HS-27A (cell line): ENCODE measurements around the gene TMEM232.
"Not testable (repeated sequence)": the region's sequence is repeated elsewhere in the genome, so short reads cannot be mapped to it uniquely, and the experiment has no call there.

Experiments
- DNase-seq: peaks from one replicate; pipeline ENCODE4 v3.0.0-alpha.2; 2012; ENCODE audit warnings: low read depth, missing footprints

The TMEM232 gene

DNA sequence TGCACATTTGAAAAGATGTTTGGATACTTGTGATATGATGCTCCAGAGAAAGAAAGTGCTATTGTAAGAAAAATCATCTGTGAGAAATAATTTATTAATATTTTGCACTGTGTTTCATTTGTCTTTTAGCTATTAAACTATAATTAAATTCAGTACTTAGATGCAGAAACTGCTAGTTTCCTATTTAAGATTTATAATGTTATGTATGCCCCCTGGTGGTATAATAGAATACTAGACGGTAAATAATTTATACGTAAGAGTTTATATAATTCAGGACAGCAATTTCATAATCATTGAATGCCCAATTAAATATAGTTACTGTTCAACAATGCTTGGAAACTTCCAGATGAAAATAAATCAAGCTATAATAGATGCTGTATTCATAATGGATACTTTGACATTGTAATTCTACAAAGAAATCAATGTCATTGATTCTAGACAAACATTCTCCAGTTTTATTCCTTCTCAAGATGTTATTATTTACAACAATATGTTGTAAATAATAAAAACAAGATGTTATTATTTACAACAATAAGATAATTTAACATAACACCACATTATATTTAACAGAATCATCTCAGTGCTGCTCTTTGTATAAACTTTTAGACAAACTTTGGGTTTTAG is 101.0 kb downstream of the TMEM232 start:
- DNase-seq, result no peak

DNA sequence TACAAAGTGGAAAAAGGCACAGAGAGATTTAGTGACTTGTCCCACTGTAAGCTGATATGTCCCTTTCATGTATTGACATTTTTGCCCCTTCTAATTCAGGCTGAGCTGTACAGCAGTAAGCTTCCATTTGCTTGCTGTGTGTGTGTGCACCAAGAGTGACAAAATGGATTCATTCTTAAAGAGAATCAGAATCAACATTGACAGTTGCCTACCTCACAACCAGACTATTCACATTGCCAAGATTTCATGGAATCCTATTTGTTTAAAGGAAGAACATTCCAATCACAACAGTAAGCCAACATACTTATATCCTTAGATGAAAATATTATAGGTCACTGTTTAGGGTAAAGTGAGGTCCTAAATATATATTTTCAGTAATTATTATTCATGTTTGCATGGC is 102.6 kb downstream of the TMEM232 start:
- DNase-seq, result no peak

GRCh38 chr5:110618941-110619340 is 107.5 kb downstream of the TMEM232 start:
- no peak for DNase-seq

DNA sequence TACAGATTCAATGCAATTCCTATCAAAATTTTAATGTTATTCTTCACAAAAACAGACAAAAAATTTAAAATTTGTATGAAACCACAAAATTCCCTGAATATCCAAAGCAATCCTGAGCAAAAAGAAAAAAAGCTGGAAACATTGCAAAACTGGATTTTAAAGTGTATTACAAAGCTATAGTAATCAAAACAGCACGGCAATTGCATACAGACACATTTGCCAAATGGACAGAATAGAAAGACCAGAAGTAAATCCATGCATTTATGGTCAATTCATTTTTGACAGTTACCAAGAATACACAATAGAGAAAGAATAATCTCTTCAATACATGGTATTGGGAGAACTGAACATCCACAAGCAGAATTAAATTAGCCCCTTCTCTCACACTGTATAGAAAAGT is 110.5 kb downstream of the TMEM232 start:
- DNase-seq, result no peak

GRCh38 chr5:110612794-110613247 is 113.7 kb downstream of the TMEM232 start:
- DNase-seq, result no peak

DNA sequence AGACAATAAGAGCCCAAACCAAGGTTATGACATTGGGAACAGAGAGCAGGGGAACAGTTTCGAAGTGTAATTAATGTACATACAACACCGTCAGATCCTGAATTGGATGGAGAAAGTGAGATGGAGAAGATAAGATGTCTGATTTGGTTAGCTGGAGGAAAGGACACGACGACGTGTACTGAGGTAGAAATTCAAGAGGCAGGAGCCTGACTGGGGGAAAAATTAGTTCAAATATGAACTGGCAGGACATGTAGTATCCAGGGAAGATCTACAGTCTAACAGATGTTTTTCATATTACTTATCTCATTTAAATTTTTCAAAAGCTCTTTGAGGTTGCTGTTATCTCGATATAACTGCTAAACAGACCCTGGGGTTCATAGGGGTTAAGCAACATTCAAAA is 114.7 kb downstream of the TMEM232 start:
- DNase-seq, result no peak

- no peak for DNase-seq
Observed at GRCh38 chr5:110594866-110595265, 131.6 kb downstream of the TMEM232 start.

- DNase-seq, result peak; percentile 0
Observed at GRCh38 chr5:110590187-110590586, 136.3 kb downstream of the TMEM232 start.

- no peak for DNase-seq
Observed at GRCh38 chr5:110588286-110588980, 138.0 kb downstream of the TMEM232 start.

GRCh38 chr5:110580625-110581024 is 145.8 kb downstream of the TMEM232 start:
- no peak for DNase-seq

DNA sequence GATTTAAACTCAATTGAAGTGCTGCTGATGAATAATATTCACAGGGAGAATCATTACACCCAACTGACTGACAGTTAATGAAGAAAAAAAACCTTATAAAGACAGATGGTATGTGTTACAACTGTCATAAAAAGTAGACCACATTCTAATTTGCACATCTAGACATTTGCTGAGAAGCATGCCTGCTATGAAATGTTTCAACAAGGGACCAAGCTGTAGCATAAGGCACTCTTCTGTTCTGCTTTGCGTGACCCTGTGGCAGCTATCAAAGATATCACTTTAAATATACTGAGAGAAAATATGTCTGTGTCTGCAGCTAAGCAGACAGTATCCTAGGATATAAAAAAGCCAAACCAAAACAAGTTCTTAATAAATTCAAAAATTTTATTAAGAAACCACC is 153.7 kb downstream of the TMEM232 start:
- no peak for DNase-seq

DNA sequence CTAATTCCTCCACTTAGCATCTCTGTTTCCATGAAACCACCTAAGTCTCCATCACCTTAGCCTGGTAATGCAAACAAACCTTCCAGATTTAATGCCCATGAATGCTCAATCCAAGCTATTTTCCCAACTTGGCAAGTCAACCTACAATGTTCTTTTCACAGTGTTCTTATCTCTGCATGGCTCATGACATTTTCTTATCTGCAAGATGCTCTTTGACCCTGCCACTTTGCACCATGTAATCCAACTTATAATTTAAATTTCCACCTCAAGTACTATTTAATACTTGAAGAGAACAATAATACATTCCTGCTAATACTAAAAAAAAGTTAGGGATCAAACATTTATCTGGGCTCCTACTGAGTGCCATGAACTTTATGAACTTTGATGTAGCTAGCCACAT is 164.3 kb downstream of the TMEM232 start:
- DNase-seq, result no peak

DNA sequence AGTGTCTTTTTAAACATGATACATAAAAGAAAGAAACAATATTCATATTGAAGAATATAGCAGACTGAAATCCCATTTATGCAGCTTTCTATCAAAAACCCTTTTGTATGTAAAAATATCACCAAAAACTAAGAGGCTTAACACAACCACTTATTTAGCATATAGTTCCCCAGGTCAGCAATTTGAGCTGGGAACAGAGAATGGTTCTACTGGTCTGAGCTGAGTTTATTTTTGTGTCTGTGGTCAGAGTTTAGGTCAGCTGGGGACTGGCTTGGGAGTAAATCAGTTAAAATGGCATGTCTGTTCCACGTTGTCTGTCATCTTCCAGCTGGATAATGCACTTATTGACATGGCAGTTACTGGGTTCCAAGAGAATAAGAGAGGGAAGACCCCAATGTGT is 165.0 kb downstream of the TMEM232 start:
- no peak for DNase-seq

GRCh38 chr5:110549301-110549700 is 177.2 kb downstream of the TMEM232 start:
- no peak for DNase-seq

DNA sequence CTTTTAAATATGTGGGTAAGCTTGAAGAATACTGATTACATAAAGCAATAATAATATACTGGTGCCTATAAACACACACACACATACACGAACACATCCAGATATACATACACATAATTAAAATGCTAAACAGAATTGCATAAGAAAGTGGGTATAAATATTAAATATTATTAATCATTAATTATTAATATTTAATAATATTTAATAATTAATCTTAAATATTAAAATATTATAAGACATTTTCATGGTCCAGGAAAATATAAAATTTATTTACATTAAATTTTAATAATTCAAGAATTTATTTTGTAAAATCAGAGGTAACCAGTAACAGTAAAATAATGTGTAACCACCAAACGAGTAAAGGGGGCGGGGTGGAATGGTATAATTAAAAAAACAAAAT is 178.3 kb downstream of the TMEM232 start:
- no peak for DNase-seq

DNA sequence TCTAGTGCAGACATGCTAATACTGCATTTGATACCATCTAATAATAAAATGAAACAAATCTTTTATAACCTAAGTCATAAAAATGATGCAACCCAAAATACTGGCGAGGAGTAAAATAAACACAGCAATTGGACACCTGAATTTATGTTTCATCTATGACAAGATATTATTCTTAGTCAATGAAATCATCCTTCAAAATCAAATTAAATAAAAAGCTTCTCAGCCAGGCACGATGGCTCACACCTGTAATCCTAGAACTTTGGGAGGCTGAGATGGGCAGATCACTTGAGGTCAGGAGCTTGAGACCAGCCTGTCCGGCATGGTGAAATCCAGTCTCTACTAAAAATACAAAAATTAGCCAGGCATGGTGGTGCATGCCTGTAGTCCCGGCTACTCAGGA is 179.0 kb downstream of the TMEM232 start:
- DNase-seq, result no peak

GRCh38 chr5:110545716-110546115 is 180.8 kb downstream of the TMEM232 start:
- DNase-seq, result no peak

- DNase-seq, result no peak
Observed at GRCh38 chr5:110544603-110545002, 181.9 kb downstream of the TMEM232 start.

DNA sequence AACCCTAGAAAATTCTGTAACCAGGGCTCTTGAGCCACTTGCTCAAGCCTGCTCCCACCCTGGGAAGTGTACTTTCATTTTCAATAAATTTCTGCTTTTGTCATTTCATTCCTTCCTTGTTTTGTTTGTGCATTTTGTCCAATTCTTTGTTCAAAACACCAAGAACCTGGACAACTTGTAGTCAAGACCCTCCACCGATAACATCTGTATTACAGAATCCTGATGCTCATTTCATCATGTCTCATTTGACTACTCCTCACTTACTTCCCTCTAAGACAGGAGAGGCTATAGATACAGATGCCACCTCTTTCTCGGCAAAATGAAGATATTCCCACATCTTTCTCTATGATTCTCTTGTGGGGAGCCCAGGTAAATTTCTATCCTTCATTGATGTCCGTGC is 183.5 kb downstream of the TMEM232 start:
- DNase-seq, result no peak

DNA sequence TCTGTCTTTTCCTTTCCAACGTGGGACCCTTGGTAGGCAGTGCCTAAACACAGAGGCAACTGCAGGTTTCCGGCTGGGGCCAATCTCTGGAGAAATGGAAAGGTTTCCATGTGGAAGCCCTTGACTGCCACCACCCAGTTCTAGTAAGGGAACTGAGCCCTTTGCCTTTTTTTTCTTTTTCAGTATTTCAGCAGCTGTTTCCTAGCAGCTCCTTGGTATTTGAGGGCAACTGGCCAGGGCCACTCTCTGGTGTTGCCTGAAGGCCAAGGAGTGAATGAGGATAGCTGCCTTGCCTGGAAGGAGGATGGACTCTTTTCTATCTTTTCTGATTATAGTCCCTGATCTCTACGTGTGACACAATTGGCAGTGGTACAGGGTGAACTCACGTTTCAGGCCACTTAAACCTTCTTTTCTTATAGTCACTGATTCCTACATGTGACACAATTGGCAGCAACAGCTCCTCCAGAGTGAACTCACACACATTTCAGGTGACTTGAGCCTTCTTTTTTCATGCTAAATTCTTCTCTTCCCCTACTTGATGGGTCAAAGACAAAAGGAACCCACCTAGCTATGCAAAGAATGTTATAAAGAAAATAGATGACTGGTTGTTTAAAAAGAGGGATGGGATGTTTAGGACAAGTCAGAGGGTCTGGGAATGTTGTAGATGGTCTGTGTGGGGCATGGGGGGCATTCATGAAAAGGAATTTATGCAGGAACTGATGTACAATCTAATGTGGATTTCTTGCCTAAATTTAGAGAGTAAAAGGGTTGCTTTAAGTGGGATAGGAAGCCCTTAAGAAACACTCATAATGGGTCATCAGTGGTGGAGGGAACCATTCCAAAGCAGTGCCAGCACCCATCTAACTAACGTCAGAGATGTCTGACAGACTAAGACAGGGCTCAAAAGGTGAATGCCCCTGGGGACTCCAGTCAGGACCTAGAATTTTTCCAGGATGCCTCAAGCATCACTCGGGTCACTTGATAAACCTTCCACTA is 190.1 kb downstream of the TMEM232 start:
- no peak for DNase-seq

DNA sequence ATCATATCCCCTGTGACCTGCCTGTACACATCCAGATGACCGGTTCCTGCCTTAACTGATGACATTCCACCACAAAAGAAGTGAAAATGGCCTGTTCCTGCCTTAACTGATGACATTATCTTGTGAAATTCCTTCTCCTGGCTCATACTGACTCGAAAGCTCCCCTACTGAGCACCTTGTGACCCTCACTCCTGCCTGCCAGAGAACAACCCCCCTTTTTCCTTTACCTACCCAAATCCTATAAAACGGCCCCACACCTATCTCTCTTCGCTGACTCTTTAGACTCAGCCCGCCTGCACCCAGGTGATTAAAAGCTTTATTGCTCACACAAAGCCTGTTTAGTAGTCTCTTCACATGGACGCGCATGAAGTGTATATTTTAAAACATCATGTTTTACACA is 191.3 kb downstream of the TMEM232 start:
- not testable (repeated sequence) for DNase-seq

- DNase-seq, result no peak
Observed at GRCh38 chr5:110525762-110526161, 200.7 kb downstream of the TMEM232 start.

- no peak for DNase-seq
Observed at GRCh38 chr5:110517396-110517795, 209.1 kb downstream of the TMEM232 start.
